ENCODE data around the gene PAX8. TPM values are rescaled to one million over a fixed set of nuclear protein-coding genes. Genes with fewer than 3 reads are reported as not detected.

PAX8 gene
- total and polyA plus RNA-seq, 2 experiments from 2014 or later = 0.21 to 0.32 TPM

DNA sequence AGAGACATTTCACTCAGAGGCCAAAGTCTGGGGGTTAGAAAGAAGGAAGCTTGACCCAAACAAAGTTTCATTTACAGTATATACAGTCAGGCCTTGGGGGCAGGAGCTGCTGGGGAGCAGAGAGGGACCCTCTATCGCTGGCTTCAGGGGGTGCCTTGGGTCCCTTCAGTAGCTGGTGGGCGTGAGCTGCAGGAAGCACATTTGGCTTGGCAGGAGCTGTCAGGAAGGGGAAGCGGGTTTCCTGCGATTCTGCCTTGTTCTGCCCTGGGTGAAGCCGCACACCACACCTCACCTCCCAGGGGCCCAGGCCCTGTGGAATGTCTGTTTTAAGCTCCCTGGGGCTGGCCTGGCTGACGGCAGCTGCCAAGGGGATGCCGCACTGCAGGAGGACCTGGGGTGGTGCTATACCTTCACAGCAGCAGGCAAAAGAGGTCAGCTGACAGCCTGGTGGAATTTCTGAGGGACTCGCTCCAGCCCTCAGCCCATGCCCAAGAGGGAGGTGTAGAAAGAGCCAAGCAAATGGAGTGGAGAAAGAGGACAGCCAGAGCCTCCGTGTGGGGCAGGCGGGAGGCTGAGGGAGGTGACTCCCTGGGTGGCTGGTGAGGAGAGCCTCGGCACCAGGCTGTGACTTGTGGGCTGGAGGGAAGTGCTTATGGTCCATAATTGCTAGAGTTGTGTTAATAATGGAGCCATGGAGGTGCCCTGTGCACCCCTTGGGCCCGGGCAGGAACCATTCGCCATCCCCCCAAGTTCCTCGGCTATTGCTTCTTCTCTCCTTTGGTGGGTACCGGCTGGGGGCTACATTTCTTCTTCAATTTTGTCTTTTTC is 61.1 kb downstream of the PAX8 start:
- Histone ChIP-seq H4K20me1 (replicated peaks; ENCODE audit: insufficient read depth) (no peaks in the 10 kb centered on the region), H3K36me3 (ENCODE audit: insufficient read depth) (no peaks in the 10 kb centered on the region), H3K27me3 (ENCODE audit: insufficient read depth) (no peaks in the 10 kb centered on the region), H3K4me3 (no peak overlapping the region), H3K27ac (ENCODE audit: low read depth) (no peak overlapping the region), H3K4me1 (ENCODE audit: insufficient read depth) (no peaks in the 10 kb centered on the region), H3K9me2 (ENCODE audit: insufficient read depth) (no peaks in the 10 kb centered on the region), H3K4me2 (no peak overlapping the region), H2AFZ (0 out of 2 replicates have a peak overlapping the region, but pooled peaks have one; percentile 7), H3F3A (replicated peaks; ENCODE audit: low read depth) (no peaks in the 10 kb centered on the region), H3K79me2 (replicated peaks; ENCODE audit: insufficient read depth) (no peaks in the 10 kb centered on the region)
- Mint-ChIP-seq H3K9me3 (no peaks in the 10 kb centered on the region), H3K36me3 (ENCODE audit: low read depth) (no peaks in the 10 kb centered on the region; the same call in 2 of the 3 replicates), H3K4me1 (peaks cover 27% of the 10 kb centered on the region), H3K4me3 (no peak overlapping the region), H3K27me3 (ENCODE audit: insufficient read depth, low read depth, poor library complexity) (peaks cover 13% of the 10 kb centered on the region), H3K27ac (no peak overlapping the region)
- no peak for TF ChIP-seq ZNF331 (CRISPR knock-in tag; IDR thresholded peaks at IDR 0.05; ENCODE audit: low read depth)
- TF ChIP-seq EZH2 (IDR thresholded peaks at IDR 0.05; ENCODE audit: low read depth, unreplicated experiment) = no peak
- no peak for TF ChIP-seq POLR2AphosphoS5 (IDR thresholded peaks at IDR 0.05; ENCODE audit: low read depth)
- TF ChIP-seq, protein P1, sequence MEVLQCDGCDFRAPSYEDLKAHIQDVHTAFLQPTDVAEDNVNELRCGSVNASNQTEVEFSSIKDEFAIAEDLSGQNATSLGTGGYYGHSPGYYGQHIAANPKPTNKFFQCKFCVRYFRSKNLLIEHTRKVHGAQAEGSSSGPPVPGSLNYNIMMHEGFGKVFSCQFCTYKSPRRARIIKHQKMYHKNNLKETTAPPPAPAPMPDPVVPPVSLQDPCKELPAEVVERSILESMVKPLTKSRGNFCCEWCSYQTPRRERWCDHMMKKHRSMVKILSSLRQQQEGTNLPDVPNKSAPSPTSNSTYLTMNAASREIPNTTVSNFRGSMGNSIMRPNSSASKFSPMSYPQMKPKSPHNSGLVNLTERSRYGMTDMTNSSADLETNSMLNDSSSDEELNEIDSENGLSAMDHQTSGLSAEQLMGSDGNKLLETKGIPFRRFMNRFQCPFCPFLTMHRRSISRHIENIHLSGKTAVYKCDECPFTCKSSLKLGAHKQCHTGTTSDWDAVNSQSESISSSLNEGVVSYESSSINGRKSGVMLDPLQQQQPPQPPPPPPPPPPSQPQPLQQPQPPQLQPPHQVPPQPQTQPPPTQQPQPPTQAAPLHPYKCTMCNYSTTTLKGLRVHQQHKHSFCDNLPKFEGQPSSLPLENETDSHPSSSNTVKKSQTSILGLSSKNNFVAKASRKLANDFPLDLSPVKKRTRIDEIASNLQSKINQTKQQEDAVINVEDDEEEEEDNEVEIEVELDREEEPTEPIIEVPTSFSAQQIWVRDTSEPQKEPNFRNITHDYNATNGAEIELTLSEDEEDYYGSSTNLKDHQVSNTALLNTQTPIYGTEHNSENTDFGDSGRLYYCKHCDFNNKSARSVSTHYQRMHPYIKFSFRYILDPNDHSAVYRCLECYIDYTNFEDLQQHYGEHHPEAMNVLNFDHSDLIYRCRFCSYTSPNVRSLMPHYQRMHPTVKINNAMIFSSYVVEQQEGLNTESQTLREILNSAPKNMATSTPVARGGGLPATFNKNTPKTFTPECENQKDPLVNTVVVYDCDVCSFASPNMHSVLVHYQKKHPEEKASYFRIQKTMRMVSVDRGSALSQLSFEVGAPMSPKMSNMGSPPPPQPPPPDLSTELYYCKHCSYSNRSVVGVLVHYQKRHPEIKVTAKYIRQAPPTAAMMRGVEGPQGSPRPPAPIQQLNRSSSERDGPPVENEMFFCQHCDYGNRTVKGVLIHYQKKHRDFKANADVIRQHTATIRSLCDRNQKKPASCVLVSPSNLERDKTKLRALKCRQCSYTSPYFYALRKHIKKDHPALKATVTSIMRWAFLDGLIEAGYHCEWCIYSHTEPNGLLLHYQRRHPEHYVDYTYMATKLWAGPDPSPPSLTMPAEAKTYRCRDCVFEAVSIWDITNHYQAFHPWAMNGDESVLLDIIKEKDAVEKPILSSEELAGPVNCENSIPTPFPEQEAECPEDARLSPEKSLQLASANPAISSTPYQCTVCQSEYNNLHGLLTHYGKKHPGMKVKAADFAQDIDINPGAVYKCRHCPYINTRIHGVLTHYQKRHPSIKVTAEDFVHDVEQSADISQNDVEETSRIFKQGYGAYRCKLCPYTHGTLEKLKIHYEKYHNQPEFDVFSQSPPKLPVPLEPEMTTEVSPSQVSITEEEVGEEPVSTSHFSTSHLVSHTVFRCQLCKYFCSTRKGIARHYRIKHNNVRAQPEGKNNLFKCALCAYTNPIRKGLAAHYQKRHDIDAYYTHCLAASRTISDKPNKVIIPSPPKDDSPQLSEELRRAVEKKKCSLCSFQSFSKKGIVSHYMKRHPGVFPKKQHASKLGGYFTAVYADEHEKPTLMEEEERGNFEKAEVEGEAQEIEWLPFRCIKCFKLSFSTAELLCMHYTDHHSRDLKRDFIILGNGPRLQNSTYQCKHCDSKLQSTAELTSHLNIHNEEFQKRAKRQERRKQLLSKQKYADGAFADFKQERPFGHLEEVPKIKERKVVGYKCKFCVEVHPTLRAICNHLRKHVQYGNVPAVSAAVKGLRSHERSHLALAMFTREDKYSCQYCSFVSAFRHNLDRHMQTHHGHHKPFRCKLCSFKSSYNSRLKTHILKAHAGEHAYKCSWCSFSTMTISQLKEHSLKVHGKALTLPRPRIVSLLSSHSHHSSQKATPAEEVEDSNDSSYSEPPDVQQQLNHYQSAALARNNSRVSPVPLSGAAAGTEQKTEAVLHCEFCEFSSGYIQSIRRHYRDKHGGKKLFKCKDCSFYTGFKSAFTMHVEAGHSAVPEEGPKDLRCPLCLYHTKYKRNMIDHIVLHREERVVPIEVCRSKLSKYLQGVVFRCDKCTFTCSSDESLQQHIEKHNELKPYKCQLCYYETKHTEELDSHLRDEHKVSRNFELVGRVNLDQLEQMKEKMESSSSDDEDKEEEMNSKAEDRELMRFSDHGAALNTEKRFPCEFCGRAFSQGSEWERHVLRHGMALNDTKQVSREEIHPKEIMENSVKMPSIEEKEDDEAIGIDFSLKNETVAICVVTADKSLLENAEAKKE (CRISPR knock-in tag; IDR thresholded peaks at IDR 0.05) = no peak
- DNase-seq (ENCODE audit: low spot score) (no peak), ATAC-seq (peak; percentile 80)

Data from GM23338 (cell line).